NCI-H1092 treated with DMSO at 0.1 percent for 48 hours (cell line): ENCODE data around the gene RBM18.

Experiments used
- DNase-seq: peaks from one replicate; lab custom pipeline; 2025; lab: John Stamatoyannopoulos, UW

The RBM18 gene

DNA sequence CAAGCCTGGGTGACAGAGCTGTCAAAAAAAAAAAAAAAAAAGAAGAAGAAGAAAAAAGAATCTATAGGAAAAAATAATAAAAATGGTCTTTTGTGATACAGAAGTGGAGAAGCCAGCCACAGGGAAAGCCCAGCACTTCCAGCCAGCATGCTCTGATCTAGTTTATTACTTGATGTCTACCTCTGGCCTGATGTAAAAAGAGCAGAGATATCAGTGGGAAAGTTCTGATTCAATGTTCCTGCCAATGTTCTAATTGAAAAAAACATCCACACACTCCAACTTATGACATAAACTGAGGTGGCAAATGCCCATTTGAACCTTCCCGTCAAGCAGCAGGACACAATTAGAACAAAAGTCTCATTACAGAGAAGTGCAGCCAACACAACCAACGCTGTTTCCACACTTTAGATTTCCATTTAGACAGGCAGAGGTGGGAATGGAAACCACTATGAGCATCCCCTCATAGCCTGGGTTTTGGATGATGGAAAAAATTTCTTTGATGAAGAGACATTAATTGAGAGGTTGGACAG is 5.7 kb downstream of the RBM18 start:
- no peak for DNase-seq

DNA sequence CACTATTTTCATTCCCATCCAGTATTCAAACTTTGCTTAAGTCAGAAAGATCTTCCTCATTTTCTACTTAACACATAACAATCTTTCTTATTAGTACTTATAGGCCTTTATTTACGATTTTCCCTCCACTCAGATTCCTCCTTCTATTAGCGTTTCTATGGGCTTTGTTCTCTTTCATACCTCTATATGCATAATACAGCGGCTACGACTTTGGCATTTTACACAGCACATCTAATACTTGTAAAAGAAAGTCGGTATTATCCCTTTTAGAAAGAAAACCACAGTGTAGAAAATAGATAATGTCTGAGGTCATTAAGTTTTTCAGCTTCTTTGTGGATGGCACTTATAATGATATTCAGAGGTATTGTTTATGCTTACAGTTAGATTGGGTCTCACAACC is 8.4 kb downstream of the RBM18 start:
- no peak for DNase-seq

DNA sequence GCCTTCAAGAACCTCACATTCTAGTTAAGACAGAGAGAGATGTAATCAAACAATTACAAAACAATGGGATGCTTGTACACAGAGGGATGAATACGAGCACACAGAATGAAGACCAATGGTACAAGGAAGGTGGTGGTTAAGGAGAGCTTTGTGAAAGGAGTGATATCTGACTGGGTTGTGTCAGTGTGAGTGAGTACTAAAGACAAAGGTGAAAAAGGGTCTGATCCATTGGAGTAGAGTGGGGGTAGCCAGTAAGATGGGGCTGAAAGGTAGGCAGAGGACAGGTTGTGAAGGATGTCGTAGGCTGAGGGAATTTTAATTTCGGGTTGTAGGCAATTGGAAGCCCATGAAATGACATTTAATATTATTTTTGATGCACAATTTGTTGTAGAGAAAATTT is 9.9 kb downstream of the RBM18 start:
- DNase-seq: no peak

DNA sequence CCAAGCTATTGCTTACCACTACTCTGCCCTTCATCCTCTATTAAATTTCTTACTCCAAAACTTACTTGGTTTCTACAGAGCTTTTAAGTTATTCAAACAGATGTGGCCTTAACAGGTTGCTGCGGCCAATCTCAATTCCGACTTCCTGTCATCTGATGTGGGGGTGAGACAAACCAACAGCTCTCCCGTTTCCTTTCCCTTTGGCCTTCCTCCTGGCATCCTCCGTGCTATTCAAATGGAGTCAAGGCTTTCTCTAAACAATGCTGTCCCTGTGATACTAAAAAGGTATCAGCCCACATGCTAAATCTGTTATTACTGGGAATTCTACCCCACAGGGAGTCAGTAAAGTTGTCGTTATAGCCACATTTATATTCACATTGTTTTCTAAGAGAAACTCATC is 11.8 kb downstream of the RBM18 start:
- DNase-seq: no peak

DNA sequence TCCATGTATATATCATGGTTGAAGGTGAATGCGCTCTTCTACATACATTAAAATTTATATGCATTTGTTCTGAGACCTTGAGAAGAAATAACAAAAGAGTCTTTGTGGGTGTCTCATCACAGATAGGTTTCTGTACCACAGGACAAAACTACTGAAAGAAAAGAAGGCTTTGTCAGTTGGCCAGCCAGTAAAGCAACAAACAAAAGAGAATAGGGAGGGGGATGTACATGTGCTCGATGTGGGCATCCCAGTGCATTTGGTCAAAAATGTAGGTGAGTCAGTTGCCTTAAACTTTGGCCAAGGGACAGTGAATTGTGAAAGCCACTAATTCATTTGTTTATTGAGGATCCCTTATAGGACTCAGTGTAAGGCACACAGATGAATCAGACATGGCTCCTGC is 13.3 kb downstream of the RBM18 start:
- no peak for DNase-seq

DNA sequence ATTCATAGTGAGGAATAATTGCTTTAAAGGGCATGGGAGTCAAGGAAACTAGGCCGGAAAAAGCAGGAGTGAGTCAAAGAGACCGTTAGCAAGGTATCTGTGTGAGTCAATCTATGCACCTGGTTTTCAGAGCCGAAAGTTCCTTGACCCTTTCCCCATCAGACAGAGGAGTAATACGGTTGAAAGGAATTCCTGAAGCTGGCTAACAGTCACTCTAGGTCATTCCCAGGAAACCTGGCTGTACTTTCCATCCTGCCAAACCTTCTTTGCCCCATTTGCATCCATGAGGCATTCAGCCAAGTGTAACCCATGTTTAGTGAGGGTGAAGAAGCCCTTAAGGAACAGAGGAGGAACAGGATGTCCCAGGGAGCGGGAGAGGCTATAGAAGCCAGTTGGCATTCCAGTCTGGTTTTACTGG is 16.2 kb downstream of the RBM18 start:
- no peak for DNase-seq

DNA sequence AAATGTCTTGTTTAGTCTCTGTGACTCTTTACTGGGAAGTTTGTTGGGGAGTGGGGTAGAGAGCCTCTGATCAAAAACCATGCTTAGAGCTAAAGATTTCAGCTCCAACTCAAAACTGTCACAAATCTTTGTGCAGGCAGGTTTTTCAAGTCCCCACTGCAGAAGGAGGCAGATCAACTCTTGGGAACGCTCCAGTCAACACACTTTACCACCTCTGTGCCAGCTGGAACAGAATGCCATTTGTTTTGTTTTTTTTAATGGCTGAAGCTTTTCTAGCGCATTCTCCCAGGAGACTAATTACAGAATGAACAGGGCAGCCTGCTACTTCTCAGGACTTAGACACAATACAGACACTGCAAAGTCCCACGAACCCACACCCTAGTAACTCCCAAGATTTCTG is 18.0 kb downstream of the RBM18 start:
- no peak for DNase-seq

DNA sequence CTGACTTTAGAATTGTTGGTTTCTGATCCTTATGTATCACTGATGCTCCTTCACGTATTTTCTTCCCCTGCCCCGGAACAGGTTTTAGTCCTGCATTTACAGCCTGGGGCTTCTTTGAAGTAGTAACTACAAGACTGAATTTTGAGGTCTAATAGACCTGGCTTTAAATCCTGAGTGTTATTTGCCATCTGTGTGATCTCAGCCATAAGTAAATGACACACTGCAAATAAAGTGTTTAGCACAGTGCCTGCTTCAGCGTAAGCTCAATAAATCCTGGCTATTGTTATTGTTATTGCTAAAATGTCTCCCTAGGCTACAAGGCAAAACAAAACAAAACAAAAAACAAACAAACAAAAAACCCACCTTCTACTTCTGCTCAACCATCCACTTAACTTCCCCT is 20.3 kb downstream of the RBM18 start:
- no peak for DNase-seq

DNA sequence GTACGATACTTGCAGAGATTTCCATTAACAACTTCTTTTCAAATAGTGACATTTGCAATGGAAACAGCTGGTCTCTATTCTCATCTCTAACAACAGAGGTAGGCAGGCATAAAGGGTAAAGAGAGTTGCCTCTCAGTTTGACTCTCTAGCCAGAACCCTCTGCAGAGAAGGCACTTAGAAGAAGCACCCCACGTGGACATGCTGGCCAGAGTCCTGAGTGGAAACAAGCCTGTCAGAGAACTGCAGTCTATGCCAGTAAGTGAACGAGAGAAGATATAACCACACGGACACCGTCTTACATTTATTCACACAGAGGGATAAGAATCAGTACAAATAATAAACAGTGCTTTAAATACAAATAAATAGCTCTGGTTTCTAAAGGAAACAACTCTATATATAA is 24.9 kb downstream of the RBM18 start:
- no peak for DNase-seq

DNA sequence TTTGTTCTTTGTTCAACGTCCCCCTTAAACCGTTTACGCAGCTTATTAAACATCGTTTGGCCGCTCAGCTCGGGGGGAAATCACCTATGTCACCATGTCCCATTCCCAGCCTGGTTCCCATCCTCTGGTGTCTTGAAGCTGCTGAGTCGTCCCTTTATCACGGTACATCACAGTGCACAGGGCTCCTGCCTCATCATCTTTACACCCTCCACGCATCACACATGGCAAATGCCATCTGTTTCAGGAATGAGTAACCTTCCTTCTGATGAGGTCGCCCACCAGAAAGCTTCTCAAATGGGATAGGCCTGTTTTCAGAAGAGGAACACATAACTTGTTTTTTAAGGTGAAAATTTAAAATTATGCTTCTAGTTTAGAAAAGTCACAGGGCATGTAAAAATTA is 28.0 kb downstream of the RBM18 start:
- no peak for DNase-seq

DNA sequence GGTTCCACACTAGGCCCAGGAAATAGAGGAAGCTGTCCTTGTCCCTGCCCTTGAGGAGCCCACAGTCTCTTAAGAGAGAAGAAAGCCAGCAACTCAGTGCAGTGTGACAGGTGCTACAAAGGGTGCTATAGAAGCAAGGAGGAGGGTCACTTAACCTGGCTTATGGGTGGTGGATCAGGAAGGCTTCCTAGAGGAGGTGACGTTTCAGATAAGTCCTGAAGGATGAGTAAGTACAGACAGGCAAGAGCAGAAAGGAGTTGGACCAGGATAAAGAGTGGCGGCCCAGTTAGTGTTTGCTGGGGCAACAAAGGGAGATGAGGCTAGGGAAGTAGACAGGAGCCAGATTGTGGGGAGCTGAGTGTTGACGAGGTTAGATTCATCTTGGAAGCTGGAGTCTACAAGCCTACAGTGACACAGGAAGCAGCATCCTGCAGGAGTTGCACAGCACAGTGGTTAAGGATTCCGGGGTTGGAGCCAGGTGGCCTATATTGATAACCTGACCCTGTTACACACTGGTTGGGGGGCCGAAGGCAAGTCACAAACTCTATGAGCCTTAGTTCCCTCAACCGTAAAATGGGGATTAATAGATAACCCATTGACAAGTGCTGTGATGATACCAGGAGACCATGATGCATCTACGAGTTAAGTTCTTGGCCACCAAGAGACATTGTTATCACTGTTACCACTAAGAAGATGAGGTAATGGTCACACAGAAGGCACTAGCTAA is 30.5 kb downstream of the RBM18 start:
- no peak for DNase-seq

DNA sequence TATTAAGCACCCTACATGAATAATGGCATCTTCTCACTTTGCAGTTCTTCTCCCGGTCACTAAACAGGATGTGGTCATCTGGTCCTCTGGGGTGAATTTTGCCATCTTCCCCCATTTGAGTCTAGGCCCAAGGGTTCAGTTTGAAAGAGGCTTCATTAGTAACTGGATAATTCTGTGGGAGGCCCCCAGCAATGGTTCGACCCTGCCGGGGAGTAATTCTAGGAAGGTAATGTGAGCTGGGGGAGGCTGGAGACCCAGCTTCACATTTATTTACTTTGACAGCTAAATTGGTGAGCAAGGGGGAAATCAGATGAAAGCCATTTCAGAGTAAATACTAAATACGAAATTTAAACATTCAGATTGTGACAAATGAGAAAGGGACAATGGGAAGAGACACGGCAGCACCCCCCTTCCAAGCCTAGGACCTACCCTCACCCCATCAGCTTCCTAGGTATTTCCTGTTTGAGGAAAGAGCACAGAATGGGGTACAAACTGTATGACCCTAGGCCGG is 31.8 kb downstream of the RBM18 start:
- DNase-seq: no peak

DNA sequence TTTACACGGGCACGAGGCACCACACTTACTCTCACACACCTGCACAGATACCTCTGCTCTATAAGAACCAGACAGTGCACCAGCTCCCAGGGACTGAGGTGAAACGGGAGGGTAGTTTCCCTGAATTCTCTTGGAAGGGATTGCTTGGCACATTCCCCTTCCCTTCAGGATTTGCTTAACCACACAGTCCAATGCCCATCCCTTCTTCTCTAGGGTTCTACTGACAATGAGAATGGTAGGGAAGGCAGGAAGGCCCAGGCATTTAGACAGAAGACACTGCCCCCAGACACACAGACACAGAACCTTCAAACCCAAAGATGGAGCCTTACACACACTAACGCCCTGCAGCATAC is 35.2 kb downstream of the RBM18 start:
- DNase-seq: no peak

DNA sequence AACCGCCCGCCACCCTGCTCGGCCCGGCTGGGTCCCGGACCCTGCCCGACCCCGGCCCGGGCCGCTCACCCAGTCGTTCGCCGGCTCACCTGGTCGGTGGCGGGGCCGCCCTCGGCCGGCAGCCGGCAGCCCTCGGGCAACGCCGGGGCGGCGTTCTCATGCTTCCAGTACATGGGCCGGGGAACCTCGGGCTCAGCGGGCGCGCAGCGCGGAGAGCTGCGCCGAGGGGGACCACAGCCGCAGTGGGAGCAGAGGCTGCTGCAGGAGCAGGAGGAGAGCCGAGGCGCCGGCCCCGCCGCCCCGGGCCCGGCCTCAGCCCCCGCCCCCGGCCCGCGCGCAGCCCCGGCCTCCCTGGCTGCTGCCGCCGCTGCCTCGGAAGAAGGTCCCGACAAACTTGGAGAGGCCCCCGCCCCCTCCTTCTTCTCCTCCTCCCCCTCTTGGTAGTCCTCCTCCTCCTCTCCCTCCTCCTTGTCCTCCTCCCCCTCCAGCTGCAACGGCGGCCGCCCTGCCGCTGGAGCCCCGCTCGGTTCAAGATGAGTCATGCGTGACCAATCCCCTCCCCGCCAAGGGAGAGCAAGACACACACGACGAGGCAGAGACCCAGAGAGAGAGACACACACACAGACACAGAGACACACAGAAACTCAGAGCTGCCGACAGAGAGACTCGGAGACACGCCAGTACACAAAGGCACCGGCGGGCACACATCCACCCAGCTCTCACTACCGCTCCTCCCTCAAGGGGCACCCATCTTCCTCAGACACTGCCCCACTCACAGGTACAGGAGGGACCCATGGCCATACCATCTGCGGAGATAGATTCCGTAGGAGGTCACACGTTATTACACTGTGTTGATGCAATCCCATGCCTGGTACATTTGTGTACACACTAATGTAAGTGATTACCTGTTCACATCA is 35.8 kb downstream of the RBM18 start, which contains the start of gene LHX6:
Gene LHX6 (minus strand): TSS at position 390 of the 917 bp plus-strand sequence. CDS start 217 bp downstream, at position 173.
- DNase-seq: peak; percentile 4

DNA sequence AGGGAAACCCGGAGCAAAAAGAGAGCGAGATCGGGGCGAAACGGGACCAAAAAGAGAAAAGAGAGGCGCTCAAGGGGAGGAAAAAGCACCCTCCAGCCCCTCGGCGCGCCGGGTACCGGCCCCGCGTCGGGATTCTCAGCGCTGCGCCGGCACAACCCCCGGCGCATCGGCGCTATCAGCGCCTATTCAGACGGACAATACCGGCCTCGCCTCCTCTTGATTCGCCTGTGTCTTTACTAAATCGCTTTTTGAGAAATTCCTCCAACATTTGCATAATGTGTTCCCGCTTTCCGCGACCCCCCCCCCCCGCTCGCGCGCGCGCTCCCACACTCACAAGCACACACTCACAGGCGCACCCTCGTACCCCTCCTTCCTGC is 36.5 kb downstream of the RBM18 start:
- peak; percentile 6 for DNase-seq

DNA sequence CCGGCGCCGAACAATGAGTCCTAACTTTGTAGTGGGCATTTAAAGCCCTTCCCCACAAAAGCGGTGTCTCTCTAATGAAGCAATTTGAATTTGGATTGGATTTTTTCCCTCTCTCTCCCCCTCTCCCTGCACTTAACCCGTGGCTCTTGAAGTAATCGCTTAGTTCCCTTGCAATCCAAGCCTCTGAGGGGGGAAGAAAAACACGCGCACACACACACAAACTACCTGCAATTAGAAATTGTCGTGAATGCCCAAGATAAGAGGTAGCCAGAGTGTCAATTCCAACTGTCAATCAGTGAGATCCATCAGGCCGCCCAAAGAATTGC is 37.1 kb downstream of the RBM18 start:
- peak; percentile 4 for DNase-seq

DNA sequence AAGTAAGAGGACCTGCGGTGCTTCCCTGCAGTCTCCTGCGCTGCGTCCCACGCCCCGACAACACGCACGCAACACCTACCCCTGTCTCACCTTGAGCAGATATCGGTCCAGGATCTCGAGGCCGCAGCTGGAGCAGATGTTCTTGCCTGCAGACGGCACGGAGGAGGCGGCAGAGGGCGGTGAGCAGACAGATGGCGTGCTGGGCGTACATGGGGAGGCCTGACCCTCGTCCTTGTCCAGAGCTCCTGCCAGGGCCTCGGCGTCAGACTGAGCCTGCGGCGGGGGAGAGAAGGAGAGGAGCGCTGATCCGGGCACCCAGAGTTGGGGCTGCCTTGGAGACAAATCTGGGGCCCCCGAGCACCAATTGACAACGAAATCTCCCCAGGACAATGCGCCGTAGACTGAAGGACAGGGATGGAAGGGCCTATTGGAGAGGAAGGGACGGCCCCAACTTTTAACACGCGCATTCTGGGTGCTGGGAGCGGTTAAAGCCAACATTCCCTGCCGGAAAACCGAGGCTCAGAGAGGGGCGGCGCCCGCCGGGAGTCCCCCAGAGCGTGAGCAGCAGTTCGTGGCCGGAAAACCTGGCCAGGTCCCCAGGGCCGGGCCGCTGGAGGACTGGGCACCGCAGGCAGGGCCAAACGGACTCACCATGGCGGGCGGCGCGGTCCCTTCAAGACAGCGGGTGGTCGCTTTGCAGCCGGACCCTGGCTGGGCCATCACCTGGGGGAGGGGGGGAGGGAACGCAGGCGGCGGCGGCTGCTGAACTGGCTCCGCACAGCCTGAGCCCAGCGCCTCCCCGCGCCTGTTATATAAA is 37.7 kb downstream of the RBM18 start:
- no peak for DNase-seq

DNA sequence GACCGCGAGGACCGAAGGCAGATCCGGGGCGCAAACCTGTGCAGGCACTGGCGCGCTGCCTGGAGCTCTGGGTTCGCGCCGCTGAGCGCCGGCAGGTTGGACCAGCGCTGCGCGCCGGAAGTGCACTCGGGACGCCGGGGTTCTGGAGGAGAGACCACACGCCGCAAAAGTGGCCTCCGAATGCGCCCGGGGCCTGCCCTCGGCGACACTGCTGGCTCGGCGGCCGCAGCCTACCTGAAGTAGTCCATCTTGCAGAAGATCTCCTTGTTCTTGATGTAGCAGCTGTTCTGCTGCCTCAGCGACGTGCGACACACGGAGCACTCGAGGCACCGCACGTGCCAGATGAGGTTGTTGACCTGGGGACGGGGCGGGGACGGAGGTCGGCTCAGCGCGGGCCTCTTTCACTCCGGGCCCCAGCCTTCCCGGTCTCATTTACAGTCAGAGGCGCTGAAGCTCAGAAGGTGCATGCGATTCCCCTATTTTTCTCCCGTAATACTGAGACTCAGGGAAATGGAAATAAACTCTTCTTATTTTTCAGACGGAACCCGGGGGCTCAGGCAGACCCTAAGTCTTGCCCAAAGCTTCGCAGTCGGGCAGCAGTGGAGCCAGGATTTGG is 38.4 kb downstream of the RBM18 start:
- no peak for DNase-seq

DNA sequence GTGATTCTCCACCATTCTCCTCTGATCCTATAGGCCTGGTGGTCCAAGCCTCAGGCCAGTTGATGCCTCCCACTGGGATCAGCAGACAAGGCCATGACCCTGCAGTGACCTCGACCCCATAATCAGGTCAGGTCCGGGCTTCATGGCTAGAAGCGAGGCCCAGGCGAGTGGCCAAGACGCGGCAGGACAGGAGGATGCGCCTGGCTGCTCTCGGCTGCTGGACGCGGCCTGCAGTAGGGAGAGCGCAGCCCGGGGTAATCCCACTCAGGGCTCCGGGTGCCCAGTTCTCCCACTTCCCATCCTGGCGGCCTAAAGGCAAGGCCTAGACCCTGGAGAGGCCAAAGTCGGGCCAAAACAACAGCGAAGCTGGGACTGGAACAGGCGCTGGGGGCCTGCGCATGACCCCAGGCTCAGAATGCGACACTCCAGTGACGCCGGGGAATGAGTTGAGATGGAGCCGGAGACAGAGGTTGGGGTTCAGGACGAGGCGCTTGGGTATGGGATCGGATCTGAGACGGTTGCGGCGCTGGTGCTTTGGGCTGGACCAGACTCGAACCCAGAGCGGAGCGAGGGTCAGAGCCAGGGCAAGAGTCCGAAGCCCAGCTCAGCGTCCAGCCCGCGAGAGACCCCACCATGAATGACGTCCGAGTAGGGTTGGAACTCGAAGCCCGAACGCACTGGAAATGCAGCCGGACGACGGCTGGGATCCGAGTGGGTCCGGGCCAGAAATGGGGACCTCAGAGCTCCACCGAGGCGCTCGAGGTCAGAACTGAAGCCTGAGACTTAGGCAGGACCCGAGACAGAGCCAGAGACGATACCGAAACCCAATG is 39.1 kb downstream of the RBM18 start:
- no peak for DNase-seq

DNA sequence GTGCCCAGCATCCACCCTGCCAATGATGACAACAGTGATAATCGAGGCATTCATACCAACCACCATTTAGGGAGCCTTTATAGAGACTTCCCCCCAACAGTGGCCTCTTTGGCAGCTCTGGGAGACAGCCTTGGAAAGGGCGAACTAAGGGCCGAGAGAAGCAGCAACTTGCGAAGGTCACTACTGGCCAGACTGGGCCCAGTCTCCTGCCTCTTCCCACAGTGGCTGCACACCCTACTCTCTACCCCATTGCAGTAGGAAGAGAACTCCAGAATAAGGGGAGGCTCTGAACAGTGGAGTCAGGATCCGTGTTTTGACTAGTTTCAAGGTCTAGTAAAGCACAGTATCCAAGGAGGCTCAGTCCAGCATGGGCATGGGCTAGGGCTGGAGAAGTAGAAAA is 41.2 kb downstream of the RBM18 start:
- no peak for DNase-seq

DNA sequence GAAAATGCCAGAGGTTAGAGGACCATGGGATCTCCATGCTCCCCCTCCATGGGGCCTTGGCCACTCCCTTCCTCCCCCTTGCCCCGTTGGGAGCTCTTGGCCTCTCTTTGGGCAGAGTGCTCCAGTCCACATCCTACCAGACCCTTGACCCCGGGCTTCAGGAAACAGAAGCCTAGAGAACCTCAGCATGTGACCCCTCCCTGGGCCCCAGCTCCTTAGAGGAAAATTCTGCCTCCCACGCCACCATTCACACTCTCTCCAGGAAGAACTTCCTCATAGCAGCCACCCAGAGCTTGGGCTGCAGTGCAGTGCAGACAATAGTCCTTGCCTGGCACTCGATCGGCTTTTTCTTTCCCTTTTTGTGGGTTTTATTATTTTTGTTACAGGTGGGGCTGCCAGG is 41.8 kb downstream of the RBM18 start:
- no peak for DNase-seq
